ENCODE results near the gene NFIX. TPM values are rescaled to one million over a fixed set of nuclear protein-coding genes. Genes with fewer than 3 reads are reported as not detected.

NFIX gene
- total and polyA plus RNA-seq, 2 donors (not counting 1 experiment from before 2014, with no cell fraction given), result 35.7 to 74.8 TPM

GRCh38 chr19:12979974-12980373 is 15.3 kb upstream of the NFIX start:
- Histone ChIP-seq H3K27ac (ENCODE audit: insufficient read depth, low read length) (no peak overlapping the region), H3K27me3 (ENCODE audit: control insufficient read depth, insufficient read depth, low read length) (no peaks in the 10 kb centered on the region), H3K9ac (ENCODE audit: insufficient read depth, low read length) (no peak overlapping the region), H3K36me3 (ENCODE audit: control insufficient read depth, insufficient read depth, low read length) (no peaks in the 10 kb centered on the region), H3K4me3 (replicated peaks in 1 of 4; ENCODE audit: control extremely low read depth in 1 of 4, insufficient read depth in 1 of 4, low read depth in 3 of 4, low read length in 4 of 4) (no peak overlapping the region), H3K4me2 (ENCODE audit: extremely low read depth, insufficient read depth, low read length) (no peak overlapping the region), H3K9me3 (ENCODE audit: control insufficient read depth, insufficient read depth, low read depth, low read length) (no peaks in the 10 kb centered on the region), H4K20me1 (ENCODE audit: control insufficient read depth, extremely low read depth, insufficient read depth, low read length) (no peaks in the 10 kb centered on the region), H3K79me2 (ENCODE audit: control insufficient read depth, insufficient read depth, low read length) (no peaks in the 10 kb centered on the region), H2AFZ (ENCODE audit: low read length) (no peak overlapping the region), H3K4me1 (ENCODE audit: control insufficient read depth, extremely low read depth, insufficient read depth, low read length) (peaks cover 6% of the 10 kb centered on the region)
- TF ChIP-seq EZH2 (IDR thresholded peaks at IDR 0.05; ENCODE audit: low read length, missing control alignments), result no peak
- no peak for TF ChIP-seq CTCF (conservative IDR thresholded peaks at IDR 0.05 in 1 of 2, IDR thresholded peaks at IDR 0.05 in 1 of 2; ENCODE audit: low read depth in 1 of 2, low read length in 2 of 2)
- no peak for DNase-seq (ENCODE audit: low read depth in 2 of 2)

GRCh38 chr19:12982648-12983047 is 12.6 kb upstream of the NFIX start:
- H3K4me2 ChIP-seq (ENCODE audit: extremely low read depth, insufficient read depth, low read length), result no peak overlapping the region
- no peak overlapping the region for H2AFZ ChIP-seq (ENCODE audit: low read length)
- H3K79me2 ChIP-seq (ENCODE audit: control insufficient read depth, insufficient read depth, low read length), result no peaks in the 10 kb centered on the region
- no peaks in the 10 kb centered on the region for H3K9me3 ChIP-seq (ENCODE audit: control insufficient read depth, insufficient read depth, low read depth, low read length)
- no peaks in the 10 kb centered on the region for H4K20me1 ChIP-seq (ENCODE audit: control insufficient read depth, extremely low read depth, insufficient read depth, low read length)
- peaks cover 11% of the 10 kb centered on the region for H3K4me1 ChIP-seq (ENCODE audit: control insufficient read depth, extremely low read depth, insufficient read depth, low read length)
- H3K9ac ChIP-seq (ENCODE audit: insufficient read depth, low read length), result no peak overlapping the region
- TF ChIP-seq EZH2 (IDR thresholded peaks at IDR 0.05; ENCODE audit: low read length, missing control alignments), result no peak
- TF ChIP-seq CTCF (conservative IDR thresholded peaks at IDR 0.05 in 1 of 2, IDR thresholded peaks at IDR 0.05 in 1 of 2; ENCODE audit: low read depth in 1 of 2, low read length in 2 of 2), result no peak
- H3K27me3 ChIP-seq (ENCODE audit: control insufficient read depth, insufficient read depth, low read length), result no peaks in the 10 kb centered on the region
- no peaks in the 10 kb centered on the region for H3K36me3 ChIP-seq (ENCODE audit: control insufficient read depth, insufficient read depth, low read length)
- no peak overlapping the region for H3K4me3 ChIP-seq (replicated peaks in 1 of 4; ENCODE audit: control extremely low read depth in 1 of 4, insufficient read depth in 1 of 4, low read depth in 3 of 4, low read length in 4 of 4)
- no peak overlapping the region for H3K27ac ChIP-seq (ENCODE audit: insufficient read depth, low read length)
- DNase-seq (ENCODE audit: low read depth in 2 of 2), result no peak

- Histone ChIP-seq H2AFZ (ENCODE audit: low read length) (peak overlapping the region; percentile 36), H3K27ac (ENCODE audit: insufficient read depth, low read length) (peak overlapping the region; percentile 66), H4K20me1 (ENCODE audit: control insufficient read depth, extremely low read depth, insufficient read depth, low read length) (no peaks in the 10 kb centered on the region), H3K27me3 (ENCODE audit: control insufficient read depth, insufficient read depth, low read length) (no peaks in the 10 kb centered on the region), H3K4me3 (replicated peaks in 1 of 4; ENCODE audit: control extremely low read depth in 1 of 4, insufficient read depth in 1 of 4, low read depth in 3 of 4, low read length in 4 of 4) (peak overlapping the region in 3 of 4 experiments; percentile 39 to 55 (median 54)), H3K4me2 (ENCODE audit: extremely low read depth, insufficient read depth, low read length) (peak overlapping the region; percentile 77), H3K9ac (ENCODE audit: insufficient read depth, low read length) (peak overlapping the region; percentile 49), H3K36me3 (ENCODE audit: control insufficient read depth, insufficient read depth, low read length) (no peaks in the 10 kb centered on the region), H3K9me3 (ENCODE audit: control insufficient read depth, insufficient read depth, low read depth, low read length) (no peaks in the 10 kb centered on the region), H3K4me1 (ENCODE audit: control insufficient read depth, extremely low read depth, insufficient read depth, low read length) (peaks cover 11% of the 10 kb centered on the region), H3K79me2 (ENCODE audit: control insufficient read depth, insufficient read depth, low read length) (no peaks in the 10 kb centered on the region)
- no peak for TF ChIP-seq CTCF (conservative IDR thresholded peaks at IDR 0.05 in 1 of 2, IDR thresholded peaks at IDR 0.05 in 1 of 2; ENCODE audit: low read depth in 1 of 2, low read length in 2 of 2)
- TF ChIP-seq EZH2 (IDR thresholded peaks at IDR 0.05; ENCODE audit: low read length, missing control alignments), result no peak
- DNase-seq (ENCODE audit: low read depth in 2 of 2), result no peak
Observed at GRCh38 chr19:12983091-12983490, 12.2 kb upstream of the NFIX start.
